T-helper 22 cell (primary cell): Measurements from ENCODE around the gene P2RY6.

ENCODE experiments used
- DNase-seq: peaks from one replicate; pipeline ENCODE4 v3.0.0-alpha.2; 2020; ENCODE audit warnings: low read depth

The P2RY6 gene

GRCh38 chr11:73337846-73338245, 65.7 kb downstream of the P2RY6 start:
- no peak for DNase-seq

- DNase-seq: no peak
Measured at GRCh38 chr11:73338279-73338678, 66.1 kb downstream of the P2RY6 start.

- DNase-seq: no peak
Measured at GRCh38 chr11:73340164-73340563, 68.0 kb downstream of the P2RY6 start.

GRCh38 chr11:73342633-73343032, 70.5 kb downstream of the P2RY6 start:
- DNase-seq: no peak

- DNase-seq: no peak
Measured at GRCh38 chr11:73343076-73343873, 71.1 kb downstream of the P2RY6 start.

- DNase-seq: no peak
Measured at GRCh38 chr11:73344191-73344607, 72.1 kb downstream of the P2RY6 start.

- DNase-seq: no peak
Measured at GRCh38 chr11:73345481-73346160, 73.5 kb downstream of the P2RY6 start.

GRCh38 chr11:73346186-73346935, 74.2 kb downstream of the P2RY6 start:
- no peak for DNase-seq

- no peak for DNase-seq
Measured at GRCh38 chr11:73347067-73347466, 74.9 kb downstream of the P2RY6 start.
